NK-92 treated with Interleukin-12 subunit alpha and Interleukin-12 subunit beta, amount 100 ng/mL, for 24 hours (cell line): Measurements from ENCODE around the gene FAM240B.

Experiments used
- DNase-seq: peaks from one replicate; lab custom pipeline; 2025; lab: John Stamatoyannopoulos, UW

Gene FAM240B

GRCh38 chr9:38700695-38701094 is 19.2 kb downstream of the FAM240B start:
- DNase-seq, result no peak

- no peak for DNase-seq
Measured at GRCh38 chr9:38699337-38699736, 20.6 kb downstream of the FAM240B start.

- no peak for DNase-seq
Measured at GRCh38 chr9:38697776-38698300, 22.1 kb downstream of the FAM240B start.

- DNase-seq, result no peak
Measured at GRCh38 chr9:38696999-38697398, 22.9 kb downstream of the FAM240B start.

- no peak for DNase-seq
Measured at GRCh38 chr9:38694676-38695075, 25.3 kb downstream of the FAM240B start.

- no peak for DNase-seq
Measured at GRCh38 chr9:38692707-38693106, 27.2 kb downstream of the FAM240B start.

- no peak for DNase-seq
Measured at GRCh38 chr9:38690574-38690973, 29.4 kb downstream of the FAM240B start.

GRCh38 chr9:38689678-38690077 is 30.3 kb downstream of the FAM240B start:
- no peak for DNase-seq

GRCh38 chr9:38687992-38688391 is 31.9 kb downstream of the FAM240B start:
- no peak for DNase-seq

- no peak for DNase-seq
Measured at GRCh38 chr9:38687389-38687842, 32.5 kb downstream of the FAM240B start.

- no peak for DNase-seq
Measured at GRCh38 chr9:38686933-38687332, 33.0 kb downstream of the FAM240B start.

- no peak for DNase-seq
Measured at GRCh38 chr9:38685535-38685934, 34.4 kb downstream of the FAM240B start.

- no peak for DNase-seq
Measured at GRCh38 chr9:38683336-38683735, 36.6 kb downstream of the FAM240B start.

GRCh38 chr9:38682713-38683112 is 37.2 kb downstream of the FAM240B start:
- DNase-seq, result no peak

- no peak for DNase-seq
Measured at GRCh38 chr9:38681747-38682227, 38.1 kb downstream of the FAM240B start.

GRCh38 chr9:38680837-38681445 is 39.0 kb downstream of the FAM240B start:
- no peak for DNase-seq

GRCh38 chr9:38677660-38678303 is 42.2 kb downstream of the FAM240B start:
- no peak for DNase-seq

- DNase-seq, result no peak
Measured at GRCh38 chr9:38675831-38676230, 44.1 kb downstream of the FAM240B start.

GRCh38 chr9:38675211-38675610 is 44.7 kb downstream of the FAM240B start:
- no peak for DNase-seq

GRCh38 chr9:38673399-38674193 is 46.3 kb downstream of the FAM240B start:
- DNase-seq, result no peak

GRCh38 chr9:38671748-38672147 is 48.2 kb downstream of the FAM240B start:
- DNase-seq, result no peak

GRCh38 chr9:38671372-38671731 is 48.6 kb downstream of the FAM240B start:
- no peak for DNase-seq
